SW 1271 (cell line): ENCODE data around the gene NRIP1.
A peak's percentile ranks its signal among the peaks of the same experiment; 100 is the strongest.
"Not testable (repeated sequence)": the region's sequence is repeated elsewhere in the genome, so short reads cannot be mapped to it uniquely, and the experiment has no call there.

Experiments
- DNase-seq, 2 experiments: peaks; one replicate each; lab custom pipeline; 2025; lab: John Stamatoyannopoulos, UW

NRIP1 gene

DNA sequence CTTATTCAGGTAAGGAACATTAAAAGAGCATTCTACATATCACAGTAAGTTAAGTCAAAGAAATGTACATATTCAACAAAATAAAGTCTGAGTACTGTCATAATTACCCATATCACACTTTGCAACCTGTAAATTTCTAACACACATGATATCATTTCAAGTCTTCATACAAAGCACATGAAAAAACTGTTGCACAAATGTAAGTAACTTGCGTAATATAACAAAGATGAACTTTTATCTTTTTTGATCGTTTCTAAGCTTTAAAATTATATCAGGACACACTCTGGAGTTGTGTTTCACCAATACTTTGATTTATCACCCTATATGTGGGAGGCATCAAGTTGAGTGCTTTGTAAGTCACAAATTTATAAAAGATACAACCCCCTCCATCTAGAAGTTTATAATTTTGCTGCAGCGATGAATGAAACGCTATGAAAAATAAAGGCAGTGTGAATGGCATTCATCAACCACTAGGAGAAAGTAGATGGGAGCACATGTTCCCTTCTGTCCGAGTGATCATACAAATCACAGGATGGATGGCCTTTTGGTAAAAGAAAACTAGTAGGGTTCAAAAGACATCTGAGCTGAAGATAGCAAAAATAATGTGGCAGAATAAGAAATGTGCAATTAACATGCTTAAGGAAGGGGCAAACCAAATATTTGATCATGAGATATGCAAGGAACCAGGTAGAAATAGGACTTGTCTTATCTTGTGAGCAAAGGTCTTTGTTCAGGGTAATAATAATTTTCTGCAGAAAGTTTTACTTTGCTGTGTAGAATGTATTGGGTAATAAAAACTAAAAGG is 27.5 kb downstream of the NRIP1 start:
- no peak for DNase-seq

DNA sequence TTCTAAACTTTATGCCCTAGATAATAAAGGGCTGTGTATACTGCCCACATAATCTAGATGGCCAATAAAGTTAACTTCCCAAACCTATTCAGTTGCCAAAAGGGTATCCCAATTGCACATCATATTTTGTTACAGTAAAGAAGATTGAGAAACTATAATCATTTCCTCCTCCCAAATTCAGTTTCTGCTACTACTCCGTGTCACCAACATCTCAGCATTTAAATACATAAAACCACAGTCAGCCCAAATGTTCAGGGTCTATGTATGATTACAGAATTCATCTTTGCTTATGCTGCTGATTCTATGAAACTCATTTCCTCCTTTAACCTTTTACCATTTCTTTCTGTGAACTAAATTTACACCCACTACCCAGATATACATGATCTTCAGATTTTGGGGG is 28.6 kb downstream of the NRIP1 start:
- no peak for DNase-seq

DNA sequence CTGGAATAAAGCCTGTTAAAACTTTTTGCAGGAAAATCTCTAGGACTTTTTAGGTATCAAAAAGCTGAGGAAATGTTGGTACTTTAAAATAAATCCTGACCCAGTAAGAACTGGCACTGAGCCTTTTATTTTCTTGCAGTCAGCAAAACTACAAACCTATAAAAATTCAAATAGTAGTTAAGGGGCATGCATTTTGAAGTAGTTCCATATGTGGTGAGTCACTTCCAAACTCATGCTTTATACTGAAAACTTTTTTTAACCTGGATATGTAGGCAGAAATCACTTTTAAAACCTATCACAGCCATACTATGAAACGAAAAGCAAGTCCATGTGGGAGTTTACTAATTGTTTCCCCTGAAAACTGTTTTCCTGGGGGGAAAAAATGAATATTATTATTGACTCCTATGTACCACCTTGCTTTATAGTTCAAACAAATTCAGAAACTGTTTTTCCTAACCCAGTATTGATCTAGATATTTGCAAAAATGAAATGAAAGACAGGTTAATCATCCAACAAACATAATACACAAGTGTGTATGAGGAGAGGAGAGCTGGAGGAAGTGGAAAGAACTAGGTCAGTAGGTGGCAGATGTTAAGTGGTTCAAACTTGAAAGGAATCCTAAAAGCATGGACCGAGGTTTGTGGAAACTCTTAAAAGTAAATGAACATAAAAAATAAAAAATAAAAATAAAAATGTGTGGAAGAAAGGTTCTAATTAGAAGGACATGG is 30.5 kb downstream of the NRIP1 start:
- DNase-seq = no peak

DNA sequence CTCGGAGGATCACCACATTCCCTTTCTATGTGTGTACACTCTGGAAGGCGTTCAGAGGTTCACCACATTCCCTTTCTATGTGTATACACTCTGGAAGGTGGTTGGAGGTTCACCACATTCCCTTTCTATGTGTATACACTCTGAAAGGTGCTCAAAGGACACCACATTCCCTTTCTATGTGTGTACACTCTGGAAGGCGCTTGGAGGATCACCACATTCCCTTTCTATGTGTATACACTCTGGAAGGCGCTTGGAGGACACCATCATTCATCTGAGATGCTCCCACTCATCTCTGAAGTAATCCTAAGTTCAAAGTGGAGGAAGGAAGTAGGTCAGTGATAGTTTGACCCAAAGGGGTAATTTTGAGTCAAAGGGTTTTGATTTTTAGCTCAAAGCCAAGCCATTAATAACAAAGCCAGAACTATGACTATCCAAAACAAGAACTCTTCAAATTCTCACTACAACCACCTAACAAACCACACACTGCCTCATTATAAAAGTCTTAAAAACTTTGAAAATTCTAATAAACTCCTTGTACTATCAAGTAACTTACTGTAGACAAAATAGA is 32.9 kb downstream of the NRIP1 start:
- DNase-seq = no peak

DNA sequence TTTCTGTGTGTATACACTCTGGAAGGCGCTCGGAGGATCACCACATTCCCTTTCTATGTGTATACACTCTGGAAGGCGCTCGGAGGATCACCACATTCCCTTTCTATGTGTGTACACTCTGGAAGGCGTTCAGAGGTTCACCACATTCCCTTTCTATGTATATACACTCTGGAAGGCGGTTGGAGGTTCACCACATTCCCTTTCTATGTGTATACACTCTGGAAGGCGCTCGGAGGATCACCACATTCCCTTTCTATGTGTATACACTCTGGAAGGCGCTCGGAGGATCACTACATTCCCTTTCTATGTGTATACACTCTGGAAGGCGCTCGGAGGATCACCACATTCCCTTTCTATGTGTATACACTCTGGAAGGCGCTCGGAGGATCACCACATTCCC is 33.4 kb downstream of the NRIP1 start:
- DNase-seq = not testable (repeated sequence)

DNA sequence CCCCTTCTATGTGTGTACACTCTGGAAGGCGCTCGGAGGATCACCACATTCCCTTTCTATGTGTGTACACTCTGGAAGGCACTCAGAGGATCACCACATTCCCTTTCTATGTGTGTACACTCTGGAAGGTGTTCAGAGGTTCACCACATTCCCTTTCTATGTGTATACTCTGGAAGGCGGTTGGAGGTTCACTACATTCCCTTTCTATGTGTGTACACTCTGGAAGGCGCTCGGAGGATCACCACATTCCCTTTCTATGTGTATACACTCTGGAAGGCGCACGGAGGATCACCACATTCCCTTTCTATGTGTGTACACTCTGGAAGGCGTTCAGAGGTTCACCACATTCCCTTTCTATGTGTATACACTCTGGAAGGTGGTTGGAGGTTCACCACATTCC is 33.9 kb downstream of the NRIP1 start:
- not testable (repeated sequence) for DNase-seq

DNA sequence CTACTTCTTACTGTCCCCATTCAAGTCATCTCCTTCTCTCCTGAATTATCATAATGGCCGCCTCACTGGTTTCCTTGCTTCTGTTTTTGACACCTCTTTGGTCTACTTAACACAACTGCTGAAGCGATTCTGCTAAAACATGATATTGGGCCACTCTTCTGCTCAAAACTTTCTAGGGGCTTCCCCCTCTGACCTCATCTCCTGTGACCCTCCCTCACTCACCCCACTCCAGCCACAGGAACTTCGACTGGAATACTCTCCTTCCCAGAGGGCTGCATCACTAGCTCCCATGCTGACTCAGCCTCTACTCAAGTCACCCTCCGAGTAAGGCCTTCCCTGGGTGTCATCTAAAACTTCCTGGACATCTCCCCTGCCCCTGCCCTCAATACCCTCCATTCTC is 35.7 kb downstream of the NRIP1 start:
- no peak for DNase-seq

DNA sequence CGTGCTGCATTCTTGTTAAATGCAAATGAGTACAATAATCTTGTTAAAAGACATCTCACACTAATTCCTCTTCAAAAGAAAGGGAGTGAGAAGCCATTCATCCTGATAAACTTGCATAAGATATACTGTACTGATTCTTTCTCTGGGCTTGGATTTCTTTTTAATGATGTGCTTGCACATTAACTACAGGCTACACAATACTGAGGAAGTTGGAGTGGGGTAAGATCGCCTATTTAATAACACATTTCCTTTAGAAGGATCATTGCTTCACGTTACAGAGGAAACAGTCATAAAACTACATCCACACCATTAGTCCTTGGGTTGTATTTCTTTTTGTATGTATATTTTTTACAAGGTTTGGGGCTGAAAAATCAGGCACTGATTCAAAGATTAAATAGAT is 36.6 kb downstream of the NRIP1 start:
- DNase-seq = no peak

DNA sequence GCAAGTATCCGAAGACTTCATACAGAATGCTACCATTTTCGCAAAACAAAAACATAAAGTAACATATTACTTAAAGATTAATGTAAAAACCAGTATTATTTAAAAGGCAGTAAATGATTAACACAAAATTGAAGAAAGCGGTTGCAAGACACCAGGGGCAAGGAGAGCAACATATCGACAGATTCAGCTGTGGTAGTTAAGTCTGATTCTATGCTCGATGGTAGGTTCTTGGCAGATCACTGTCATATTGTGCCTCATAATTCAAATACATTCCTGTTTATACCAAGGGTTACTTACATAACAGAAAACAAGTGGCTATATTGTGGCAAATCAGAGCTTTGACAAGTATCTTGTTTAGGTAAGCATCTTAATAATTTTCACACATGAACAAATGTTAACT is 37.7 kb downstream of the NRIP1 start:
- DNase-seq = no peak

DNA sequence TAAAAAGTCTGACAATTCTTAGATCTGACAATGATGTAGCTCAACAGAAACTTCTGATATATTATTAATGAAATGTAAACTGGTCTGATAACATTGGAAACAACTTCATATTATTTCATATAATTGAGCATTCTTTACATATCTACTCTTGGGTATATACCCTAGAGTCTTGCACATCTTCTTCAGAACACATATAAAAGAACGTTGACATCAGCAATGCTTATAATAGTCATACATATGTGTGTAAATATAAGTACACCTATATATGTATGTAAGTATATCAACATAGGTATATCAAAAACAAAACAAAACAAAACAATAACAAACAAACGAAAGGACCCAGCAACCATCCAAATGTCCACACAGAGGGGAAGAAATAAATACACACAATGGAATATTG is 38.4 kb downstream of the NRIP1 start:
- DNase-seq = no peak

DNA sequence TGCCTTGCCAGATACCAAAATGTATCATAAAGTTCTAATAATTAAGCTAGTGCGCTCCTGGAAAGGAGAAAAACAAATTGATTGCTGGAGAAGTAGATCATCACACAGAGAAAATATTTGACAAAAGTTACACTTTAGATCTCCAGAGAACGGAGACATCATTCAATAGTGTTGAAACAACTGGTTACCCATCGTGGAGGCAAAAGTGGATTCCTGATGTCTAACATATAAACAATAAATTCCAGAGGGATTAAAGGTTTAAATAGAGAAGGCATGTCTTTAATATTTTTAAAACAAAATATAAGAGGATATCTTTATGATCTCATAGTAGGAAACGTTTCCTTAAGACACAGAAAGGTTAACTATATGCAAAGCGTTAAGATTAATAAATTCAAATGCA is 41.0 kb downstream of the NRIP1 start:
- no peak for DNase-seq

DNA sequence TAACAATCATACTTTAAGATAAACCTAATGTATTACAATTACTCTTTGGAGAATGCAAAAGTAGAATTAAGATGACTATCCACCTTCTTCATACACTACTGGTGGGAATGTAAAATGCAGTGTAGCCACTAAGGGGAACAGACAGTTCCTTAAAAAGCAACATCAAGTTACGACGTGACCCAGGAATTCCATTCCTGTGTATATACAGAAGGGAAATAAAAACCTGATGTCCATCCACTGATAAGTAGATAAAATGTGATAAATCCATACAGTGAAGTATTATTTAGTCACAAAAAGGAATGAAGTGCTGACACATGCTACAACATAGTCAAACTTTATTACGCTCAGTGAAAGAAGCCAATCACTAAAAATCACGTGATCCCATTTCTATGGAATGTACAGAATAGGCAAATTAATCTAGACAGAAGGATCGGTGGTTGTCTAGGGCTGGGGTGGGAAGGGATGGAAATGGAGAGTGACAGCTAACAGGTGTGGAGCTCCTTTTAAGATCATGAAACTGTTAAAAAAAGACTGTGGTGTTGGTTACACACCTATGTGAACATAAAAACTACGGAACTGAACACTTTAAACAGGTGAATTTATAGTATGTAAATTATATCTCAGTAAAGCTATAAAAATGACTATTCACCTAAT is 42.1 kb downstream of the NRIP1 start:
- no peak for DNase-seq

DNA sequence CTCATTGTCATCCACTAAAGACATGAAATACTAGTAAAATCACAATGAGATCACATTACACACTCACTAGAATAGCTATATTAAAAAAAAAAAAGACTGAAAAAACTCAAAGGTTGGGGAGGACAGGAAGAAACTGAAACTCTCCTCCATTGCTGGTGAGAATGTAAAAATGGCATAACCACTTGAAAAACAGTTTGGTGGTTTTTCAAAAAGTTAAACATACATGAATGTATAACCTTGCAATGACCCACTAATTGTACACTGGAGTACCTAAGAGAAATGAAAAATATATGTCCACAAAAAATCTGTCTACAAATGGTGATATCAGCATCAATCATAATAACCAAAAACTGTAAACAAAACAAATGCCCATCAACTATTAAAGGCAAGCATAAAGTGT is 44.0 kb downstream of the NRIP1 start:
- DNase-seq = no peak

DNA sequence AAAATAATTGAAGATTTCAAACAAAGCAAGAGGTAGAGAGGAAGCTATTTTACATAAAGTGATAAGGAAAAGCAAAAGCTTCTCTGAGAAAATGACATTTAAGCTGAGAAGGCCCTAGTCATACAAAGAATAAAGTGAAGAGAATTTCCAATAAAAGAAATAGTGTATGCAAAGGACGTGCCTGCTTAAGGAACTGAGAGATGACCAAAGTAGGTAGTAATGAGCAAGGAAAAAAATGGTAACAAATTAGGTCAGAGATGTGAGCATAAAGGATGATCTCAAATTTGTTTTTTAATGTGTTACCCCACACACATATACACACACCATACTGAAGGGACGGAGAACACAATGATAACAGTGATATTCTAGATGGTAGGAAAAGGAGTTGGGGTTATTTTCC is 46.4 kb downstream of the NRIP1 start:
- no peak for DNase-seq

DNA sequence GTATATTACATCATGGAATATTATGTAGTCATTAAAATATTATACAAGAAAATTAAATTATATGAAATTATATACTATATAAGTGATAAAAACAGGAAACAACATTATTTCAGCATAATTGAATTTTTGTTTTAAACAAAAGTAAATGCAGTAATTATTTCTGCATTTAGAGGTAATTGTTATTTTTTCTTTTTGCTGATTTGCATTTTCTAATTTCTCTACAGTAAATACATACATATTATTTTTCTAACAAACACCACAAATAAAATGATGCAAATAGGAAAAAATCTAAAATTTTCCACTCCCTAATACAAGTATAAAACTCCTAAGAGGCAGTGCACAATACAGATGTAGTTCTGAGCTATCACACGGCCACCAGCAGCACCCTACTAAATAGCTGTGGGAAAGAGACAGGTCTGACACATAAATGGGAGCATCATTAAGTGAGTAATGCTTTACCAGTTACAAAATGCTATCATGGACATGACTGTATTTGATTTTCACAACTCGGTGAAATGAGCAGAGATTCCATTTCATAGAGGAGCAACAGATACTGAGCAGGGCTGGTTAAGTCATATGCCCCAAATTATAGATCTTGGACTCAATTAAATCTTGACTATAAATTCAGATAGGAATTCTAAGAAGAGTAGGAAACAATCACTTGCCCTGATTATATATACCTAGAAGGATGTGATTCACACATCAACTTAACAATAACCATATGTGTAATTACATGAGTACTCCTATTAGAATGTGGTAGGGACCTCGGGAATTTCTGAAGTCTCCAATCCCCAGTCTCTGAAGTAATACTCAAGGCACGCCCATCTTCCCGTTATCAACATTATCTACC is 49.0 kb downstream of the NRIP1 start:
- peak; percentile 19 to 54 for DNase-seq

DNA sequence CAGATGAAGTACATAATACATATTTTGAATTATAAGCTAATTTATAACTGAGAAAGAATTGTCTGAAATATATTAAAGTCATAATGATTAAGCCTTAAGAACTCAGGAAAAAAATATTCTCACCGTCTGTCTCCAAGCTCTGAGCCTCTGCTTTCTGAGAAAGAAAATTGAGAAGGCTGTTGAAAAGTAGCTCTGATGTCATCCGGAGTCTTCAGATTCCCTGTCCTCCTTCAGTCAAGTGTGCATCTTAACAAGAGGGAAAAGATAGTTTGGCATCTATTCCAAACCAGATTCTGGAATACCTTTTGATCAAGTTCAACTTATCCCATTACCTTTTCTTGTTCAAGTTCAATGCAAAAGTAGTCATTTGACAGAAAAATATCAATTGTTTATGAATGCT is 50.6 kb downstream of the NRIP1 start:
- no peak for DNase-seq

DNA sequence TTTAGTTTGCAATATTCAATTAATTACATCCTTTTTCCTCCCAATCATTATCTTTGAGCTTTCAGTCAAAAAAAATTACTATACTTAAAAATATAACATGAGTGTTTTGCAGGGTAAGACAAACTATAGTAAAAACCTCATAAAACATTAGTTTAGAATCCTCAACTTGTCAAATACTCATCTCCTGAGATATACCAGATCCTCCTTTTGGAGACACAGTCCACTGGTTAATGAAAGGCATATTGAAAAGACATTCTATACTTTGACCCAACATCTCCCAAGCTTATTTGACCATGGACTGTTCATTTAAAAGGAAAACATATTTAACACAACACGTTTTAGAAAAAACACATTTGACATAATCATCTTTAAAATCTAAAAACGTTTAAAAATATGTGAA is 52.8 kb downstream of the NRIP1 start:
- DNase-seq = no peak

DNA sequence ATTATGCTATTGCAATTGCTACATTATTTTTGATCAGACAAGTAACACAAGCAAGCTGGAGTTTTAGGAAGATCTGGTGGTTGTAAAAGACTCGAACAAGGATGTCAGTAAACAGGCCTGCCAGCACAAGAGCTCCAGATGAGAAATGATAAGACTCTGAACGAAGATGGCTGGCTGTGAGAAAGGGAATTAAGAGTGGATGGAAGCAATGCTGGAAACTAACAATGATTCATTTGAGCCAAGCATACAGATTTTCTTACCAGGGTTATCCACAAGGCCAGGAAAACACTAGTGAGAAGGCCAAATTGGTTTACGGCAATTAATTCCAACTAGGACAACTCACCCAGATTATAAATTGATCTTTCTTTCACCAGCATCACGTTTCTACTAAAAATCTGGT is 54.2 kb downstream of the NRIP1 start:
- DNase-seq = no peak

DNA sequence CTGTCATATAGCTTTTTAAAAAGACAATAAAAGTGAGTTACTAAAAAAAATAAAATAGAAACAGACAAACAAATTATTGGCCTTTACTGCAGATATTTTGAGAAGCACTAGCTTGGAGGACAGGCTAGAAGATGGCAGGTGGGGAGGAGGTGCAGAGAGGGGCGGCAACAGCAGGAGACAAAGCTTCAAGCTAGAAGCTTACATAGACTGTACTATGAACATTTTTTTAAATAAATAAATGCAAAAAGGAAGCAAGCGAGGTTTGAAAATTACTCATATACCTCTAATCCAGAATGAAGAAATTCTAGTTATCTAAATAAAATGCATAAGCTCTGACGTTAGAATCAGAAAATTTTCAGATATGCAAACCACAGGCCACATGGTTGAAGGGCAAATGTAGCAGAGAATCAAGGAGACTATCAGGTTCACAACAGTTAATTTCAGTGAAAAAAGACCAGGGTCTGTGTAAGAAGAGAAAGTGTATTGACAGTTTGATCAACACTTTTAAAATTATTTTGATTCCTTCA is 54.9 kb downstream of the NRIP1 start:
- DNase-seq = no peak

DNA sequence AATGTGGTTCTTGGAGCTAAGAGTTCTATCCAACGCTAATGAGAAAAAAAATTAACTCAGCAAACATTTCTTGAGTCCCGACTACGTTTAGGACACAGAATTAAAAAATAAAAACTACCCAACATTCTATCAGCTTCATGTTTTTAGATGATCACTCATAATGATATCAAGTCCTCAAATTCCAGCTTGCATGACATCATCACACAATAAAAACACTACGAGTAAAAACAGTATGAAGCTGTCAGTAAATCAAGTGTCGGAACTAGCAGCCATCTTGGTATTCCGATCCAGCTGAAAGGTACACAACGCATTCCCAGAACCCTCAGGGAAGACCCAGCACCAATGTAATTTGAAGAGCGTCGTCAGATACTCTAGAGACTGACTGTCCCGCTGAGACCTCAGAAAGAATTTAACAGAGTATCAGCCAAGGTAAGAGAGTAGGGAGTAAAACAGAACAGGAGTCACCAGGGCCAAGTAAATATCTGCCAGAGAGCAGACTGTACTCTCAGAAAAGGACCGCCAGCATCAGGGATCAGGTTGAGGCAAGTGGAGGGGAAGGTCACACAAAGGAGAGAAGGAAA is 57.0 kb downstream of the NRIP1 start:
- DNase-seq = no peak

DNA sequence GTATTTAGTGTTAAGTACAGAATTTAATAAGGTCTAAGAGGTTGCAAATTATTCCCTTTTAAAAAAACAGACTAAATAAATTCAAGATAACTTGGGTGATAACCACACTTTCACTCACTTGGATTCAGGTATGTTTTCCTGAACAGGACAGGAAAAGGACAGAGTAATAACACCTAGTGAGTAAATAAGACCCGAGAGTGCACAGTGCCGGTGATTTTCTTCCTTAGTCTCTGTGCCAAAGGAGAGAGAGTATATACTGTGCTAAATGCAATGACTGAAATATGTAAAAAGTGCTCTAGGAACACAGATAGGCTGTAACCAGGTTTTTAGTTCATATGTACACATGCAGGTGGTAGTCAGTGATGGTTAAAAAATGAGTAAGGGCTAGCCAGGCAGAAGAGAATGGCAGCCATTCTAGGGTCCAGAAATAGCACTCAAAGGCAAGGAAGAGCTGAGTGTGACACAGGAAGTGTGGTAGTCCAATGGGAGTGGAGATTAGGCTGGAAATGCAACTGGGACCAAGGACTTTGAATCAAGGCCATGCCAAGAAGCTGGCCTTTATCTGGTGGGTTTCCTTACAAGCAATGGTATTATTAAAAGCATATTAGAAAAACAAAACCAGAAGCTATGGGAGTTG is 58.1 kb downstream of the NRIP1 start:
- DNase-seq = no peak
